Neural cell (in vitro differentiated cells): ENCODE measurements around the gene TPBGL.

Experiments used
- CTCF ChIP-seq: fragments of 450-650 bp; IDR thresholded peaks from 2 replicates; pipeline ENCODE4 v1.5.1; 2014; ENCODE audit warnings: antibody characterized with exemption, mild to moderate bottlenecking, moderate library complexity; ENCODE audit not compliant: poor library complexity, severe bottlenecking
- EP300 ChIP-seq: fragments of 450-650 bp; conservative IDR thresholded peaks from 2 replicates; pipeline ENCODE4 v1.6.1; 2014; ENCODE audit warnings: antibody characterized with exemption, mild to moderate bottlenecking, moderate library complexity; ENCODE audit not compliant: poor library complexity, severe bottlenecking
- EZH2 ChIP-seq: fragments of 200-600, 300-800 bp; shearing (Covaris generic), sonication (generic); IDR thresholded peaks from 2 replicates; pipeline ENCODE4 v1.6.1; 2014; ENCODE audit warnings: antibody characterized with exemption, low read length, borderline replicate concordance, mild to moderate bottlenecking; ENCODE audit not compliant: insufficient read depth, poor library complexity, severe bottlenecking
- POLR2AphosphoS5 ChIP-seq: IDR thresholded peaks from 2 replicates; pipeline ENCODE4 v1.6.1; 2012
- RAD21 ChIP-seq: fragments of 450-650 bp; conservative IDR thresholded peaks from 2 replicates; pipeline ENCODE4 v1.6.1; 2014; ENCODE audit warnings: antibody characterized with exemption, mild to moderate bottlenecking, moderate library complexity
- TAF1 ChIP-seq: IDR thresholded peaks from 2 replicates; pipeline ENCODE4 v1.6.1; 2012; ENCODE audit warnings: low read depth
- TF ChIP-seq, protein P1 (sequence below): IDR thresholded peaks from 2 replicates; pipeline ENCODE4 v1.6.1; 2012; ENCODE audit warnings: borderline replicate concordance

GRCh38 chr11:75265851-75266531, 25.4 kb downstream of the TPBGL start:
- TF ChIP-seq, protein P1, sequence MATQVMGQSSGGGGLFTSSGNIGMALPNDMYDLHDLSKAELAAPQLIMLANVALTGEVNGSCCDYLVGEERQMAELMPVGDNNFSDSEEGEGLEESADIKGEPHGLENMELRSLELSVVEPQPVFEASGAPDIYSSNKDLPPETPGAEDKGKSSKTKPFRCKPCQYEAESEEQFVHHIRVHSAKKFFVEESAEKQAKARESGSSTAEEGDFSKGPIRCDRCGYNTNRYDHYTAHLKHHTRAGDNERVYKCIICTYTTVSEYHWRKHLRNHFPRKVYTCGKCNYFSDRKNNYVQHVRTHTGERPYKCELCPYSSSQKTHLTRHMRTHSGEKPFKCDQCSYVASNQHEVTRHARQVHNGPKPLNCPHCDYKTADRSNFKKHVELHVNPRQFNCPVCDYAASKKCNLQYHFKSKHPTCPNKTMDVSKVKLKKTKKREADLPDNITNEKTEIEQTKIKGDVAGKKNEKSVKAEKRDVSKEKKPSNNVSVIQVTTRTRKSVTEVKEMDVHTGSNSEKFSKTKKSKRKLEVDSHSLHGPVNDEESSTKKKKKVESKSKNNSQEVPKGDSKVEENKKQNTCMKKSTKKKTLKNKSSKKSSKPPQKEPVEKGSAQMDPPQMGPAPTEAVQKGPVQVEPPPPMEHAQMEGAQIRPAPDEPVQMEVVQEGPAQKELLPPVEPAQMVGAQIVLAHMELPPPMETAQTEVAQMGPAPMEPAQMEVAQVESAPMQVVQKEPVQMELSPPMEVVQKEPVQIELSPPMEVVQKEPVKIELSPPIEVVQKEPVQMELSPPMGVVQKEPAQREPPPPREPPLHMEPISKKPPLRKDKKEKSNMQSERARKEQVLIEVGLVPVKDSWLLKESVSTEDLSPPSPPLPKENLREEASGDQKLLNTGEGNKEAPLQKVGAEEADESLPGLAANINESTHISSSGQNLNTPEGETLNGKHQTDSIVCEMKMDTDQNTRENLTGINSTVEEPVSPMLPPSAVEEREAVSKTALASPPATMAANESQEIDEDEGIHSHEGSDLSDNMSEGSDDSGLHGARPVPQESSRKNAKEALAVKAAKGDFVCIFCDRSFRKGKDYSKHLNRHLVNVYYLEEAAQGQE, result no peak
- TF ChIP-seq CTCF, result no peak
- TF ChIP-seq POLR2AphosphoS5, result no peak
- TF ChIP-seq EP300, result no peak
- no peak for TF ChIP-seq RAD21
- TF ChIP-seq TAF1, result no peak
- no peak for TF ChIP-seq EZH2
